SK-N-SH treated with all-trans-retinoic acid at 6 μM for 48 hours (cell line): ENCODE data around the gene LRRK1.

Experiments
- ATAC-seq: fragments of 200-7000 bp; cut with Tn5 transposase; 3 replicates; pipeline ENCODE4 v1.9.1; 2020; ENCODE audit warnings: mild to moderate bottlenecking, moderate library complexity
- BACH2 ChIP-seq: fragments of 250-450 bp; sonication (Bioruptor Pico); IDR thresholded peaks from 2 replicates; pipeline ENCODE4 v1.9.0; 2021; ENCODE audit warnings: mild to moderate bottlenecking, borderline replicate concordance
- CSDC2 ChIP-seq: fragments of 250-450 bp; sonication (Bioruptor Pico); IDR thresholded peaks from 2 replicates; pipeline ENCODE4 v1.5.0; 2020; ENCODE audit warnings: mild to moderate bottlenecking, moderate library complexity
- ESRRG ChIP-seq: fragments of 250-450 bp; sonication (Bioruptor Pico); IDR thresholded peaks from 2 replicates; pipeline ENCODE4 v1.6.1; 2021; ENCODE audit warnings: mild to moderate bottlenecking
- GLIS3 ChIP-seq: fragments of 250-450 bp; sonication (Bioruptor Pico); IDR thresholded peaks from 2 replicates; pipeline ENCODE4 v1.5.0; 2020; ENCODE audit warnings: mild to moderate bottlenecking, moderate library complexity
- ISL1 ChIP-seq: fragments of 250-450 bp; sonication (Bioruptor Pico); IDR thresholded peaks from 2 replicates; pipeline ENCODE4 v2.1.2; 2022; ENCODE audit warnings: mild to moderate bottlenecking, moderate library complexity
- OSR1 ChIP-seq: fragments of 250-450 bp; sonication (Bioruptor Pico); IDR thresholded peaks from 2 replicates; pipeline ENCODE4 v1.8.0; 2022; ENCODE audit warnings: moderate library complexity, mild to moderate bottlenecking, inconsistent platforms
- PPARA ChIP-seq: fragments of 250-450 bp; sonication (Bioruptor Pico); IDR thresholded peaks from 2 replicates; pipeline ENCODE4 v1.5.0; 2020; ENCODE audit warnings: mild to moderate bottlenecking, borderline replicate concordance
- RARB ChIP-seq: fragments of 250-450 bp; sonication (Bioruptor Pico); IDR thresholded peaks from 2 replicates; pipeline ENCODE4 v1.8.0; 2021; ENCODE audit warnings: mild to moderate bottlenecking, moderate library complexity
- SNAI2 ChIP-seq: fragments of 250-450 bp; sonication (Bioruptor Pico); IDR thresholded peaks from 2 replicates; pipeline ENCODE4 v1.5.0; 2020; ENCODE audit warnings: mild to moderate bottlenecking, moderate library complexity
- TCF4 ChIP-seq: fragments of 250-450 bp; sonication (Bioruptor Pico); IDR thresholded peaks from 2 replicates; pipeline ENCODE4 v1.8.0; 2021; ENCODE audit warnings: mild to moderate bottlenecking, moderate library complexity, borderline replicate concordance
- TOX ChIP-seq: fragments of 250-450 bp; sonication (Bioruptor Pico); IDR thresholded peaks from 2 replicates; pipeline ENCODE4 v1.8.0; 2021; ENCODE audit warnings: mild to moderate bottlenecking, moderate library complexity, borderline replicate concordance
- ZC3H10 ChIP-seq: fragments of 250-450 bp; sonication (Bioruptor Pico); IDR thresholded peaks from 2 replicates; pipeline ENCODE4 v1.5.1; 2021; ENCODE audit warnings: mild to moderate bottlenecking, moderate library complexity
- ZFP3 ChIP-seq: fragments of 250-450 bp; sonication (Bioruptor Pico); IDR thresholded peaks from 2 replicates; pipeline ENCODE4 v1.5.0; 2020; ENCODE audit warnings: mild to moderate bottlenecking, moderate library complexity
- ZFP30 ChIP-seq: fragments of 450-650 bp; formaldehyde crosslinking; IDR thresholded peaks from 2 replicates; pipeline ENCODE4 v1.5.0; 2022; ENCODE audit warnings: mild to moderate bottlenecking, moderate library complexity
- ZNF565 ChIP-seq: fragments of 450-650 bp; formaldehyde crosslinking; conservative IDR thresholded peaks from 2 replicates; pipeline ENCODE4 v1.5.0; 2020; ENCODE audit warnings: low read depth, mild to moderate bottlenecking, moderate library complexity
- ZNF70 ChIP-seq: fragments of 450-650 bp; formaldehyde crosslinking; IDR thresholded peaks from 2 replicates; pipeline ENCODE4 v1.5.0; 2020; ENCODE audit warnings: mild to moderate bottlenecking, moderate library complexity
- ZNF8 ChIP-seq: fragments of 450-650 bp; formaldehyde crosslinking; IDR thresholded peaks from 2 replicates; pipeline ENCODE4 v1.5.0; 2020; ENCODE audit warnings: mild to moderate bottlenecking, moderate library complexity
- TF ChIP-seq, protein P1 (sequence below): fragments of 250-450 bp; sonication (Bioruptor Pico); IDR thresholded peaks from 2 replicates; pipeline ENCODE4 v1.5.0; 2020; ENCODE audit warnings: mild to moderate bottlenecking, moderate library complexity
- TF ChIP-seq, protein P2 (sequence below): fragments of 250-450 bp; sonication (Bioruptor Pico); IDR thresholded peaks from 2 replicates; pipeline ENCODE4 v1.5.1; 2020; ENCODE audit warnings: low read depth, mild to moderate bottlenecking, moderate library complexity
- TF ChIP-seq, protein P3 (sequence below): fragments of 250-450 bp; sonication (Bioruptor Pico); IDR thresholded peaks from 2 replicates; pipeline ENCODE4 v1.8.0; 2021; ENCODE audit warnings: low read depth, mild to moderate bottlenecking, moderate library complexity, borderline replicate concordance
- TF ChIP-seq, protein P4 (sequence below): fragments of 250-450 bp; sonication (Bioruptor Pico); IDR thresholded peaks from 2 replicates; pipeline ENCODE4 v1.8.0; 2020; ENCODE audit warnings: mild to moderate bottlenecking, moderate library complexity, borderline replicate concordance

LRRK1 gene

DNA sequence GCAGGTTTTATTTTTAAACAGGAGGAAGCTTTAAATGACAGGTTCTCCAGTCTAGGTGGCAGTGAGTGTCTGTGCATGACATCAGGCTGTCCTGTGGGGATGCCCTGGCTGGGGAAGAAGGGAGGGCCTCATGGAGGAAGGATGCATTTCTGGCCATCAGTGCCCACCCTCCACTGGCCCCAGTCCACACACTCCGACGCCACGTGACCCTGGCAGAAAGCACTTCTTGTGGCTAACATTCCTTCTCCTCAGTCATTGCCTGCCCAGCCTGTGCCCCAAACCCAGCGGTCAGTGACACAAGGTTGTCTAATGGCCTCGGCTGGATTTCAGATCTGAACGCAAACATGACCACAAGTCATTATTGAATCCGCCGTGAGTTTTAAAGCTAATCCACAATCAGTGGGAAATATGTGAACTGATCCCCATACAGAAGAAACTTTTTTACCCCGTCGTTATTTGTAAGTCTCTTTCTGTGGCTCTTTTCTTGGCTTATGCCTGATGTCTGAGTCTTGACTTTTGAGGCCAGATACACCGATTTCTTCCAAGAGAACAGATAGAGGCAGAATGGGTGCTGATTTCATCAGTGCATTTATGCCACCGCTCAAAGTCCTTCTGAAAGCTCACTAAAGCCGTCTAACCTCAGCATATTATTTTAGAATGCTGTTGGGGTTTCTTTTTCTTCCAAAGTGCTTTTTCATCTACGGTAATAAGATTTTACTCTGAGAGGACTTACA lies 17.3 kb upstream of the LRRK1 start:
- ATAC-seq, result no peak
- no peak for TF ChIP-seq TCF4 (CRISPR knock-in tag)
- TF ChIP-seq, protein P1, sequence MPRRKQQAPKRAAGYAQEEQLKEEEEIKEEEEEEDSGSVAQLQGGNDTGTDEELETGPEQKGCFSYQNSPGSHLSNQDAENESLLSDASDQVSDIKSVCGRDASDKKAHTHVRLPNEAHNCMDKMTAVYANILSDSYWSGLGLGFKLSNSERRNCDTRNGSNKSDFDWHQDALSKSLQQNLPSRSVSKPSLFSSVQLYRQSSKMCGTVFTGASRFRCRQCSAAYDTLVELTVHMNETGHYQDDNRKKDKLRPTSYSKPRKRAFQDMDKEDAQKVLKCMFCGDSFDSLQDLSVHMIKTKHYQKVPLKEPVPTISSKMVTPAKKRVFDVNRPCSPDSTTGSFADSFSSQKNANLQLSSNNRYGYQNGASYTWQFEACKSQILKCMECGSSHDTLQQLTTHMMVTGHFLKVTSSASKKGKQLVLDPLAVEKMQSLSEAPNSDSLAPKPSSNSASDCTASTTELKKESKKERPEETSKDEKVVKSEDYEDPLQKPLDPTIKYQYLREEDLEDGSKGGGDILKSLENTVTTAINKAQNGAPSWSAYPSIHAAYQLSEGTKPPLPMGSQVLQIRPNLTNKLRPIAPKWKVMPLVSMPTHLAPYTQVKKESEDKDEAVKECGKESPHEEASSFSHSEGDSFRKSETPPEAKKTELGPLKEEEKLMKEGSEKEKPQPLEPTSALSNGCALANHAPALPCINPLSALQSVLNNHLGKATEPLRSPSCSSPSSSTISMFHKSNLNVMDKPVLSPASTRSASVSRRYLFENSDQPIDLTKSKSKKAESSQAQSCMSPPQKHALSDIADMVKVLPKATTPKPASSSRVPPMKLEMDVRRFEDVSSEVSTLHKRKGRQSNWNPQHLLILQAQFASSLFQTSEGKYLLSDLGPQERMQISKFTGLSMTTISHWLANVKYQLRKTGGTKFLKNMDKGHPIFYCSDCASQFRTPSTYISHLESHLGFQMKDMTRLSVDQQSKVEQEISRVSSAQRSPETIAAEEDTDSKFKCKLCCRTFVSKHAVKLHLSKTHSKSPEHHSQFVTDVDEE (CRISPR knock-in tag), result no peak
- TF ChIP-seq ZNF8 (CRISPR knock-in tag), result no peak
- no peak for TF ChIP-seq ISL1 (CRISPR knock-in tag)
- TF ChIP-seq CSDC2, result no peak
- no peak for TF ChIP-seq PPARA (CRISPR knock-in tag)
- TF ChIP-seq, protein P2, sequence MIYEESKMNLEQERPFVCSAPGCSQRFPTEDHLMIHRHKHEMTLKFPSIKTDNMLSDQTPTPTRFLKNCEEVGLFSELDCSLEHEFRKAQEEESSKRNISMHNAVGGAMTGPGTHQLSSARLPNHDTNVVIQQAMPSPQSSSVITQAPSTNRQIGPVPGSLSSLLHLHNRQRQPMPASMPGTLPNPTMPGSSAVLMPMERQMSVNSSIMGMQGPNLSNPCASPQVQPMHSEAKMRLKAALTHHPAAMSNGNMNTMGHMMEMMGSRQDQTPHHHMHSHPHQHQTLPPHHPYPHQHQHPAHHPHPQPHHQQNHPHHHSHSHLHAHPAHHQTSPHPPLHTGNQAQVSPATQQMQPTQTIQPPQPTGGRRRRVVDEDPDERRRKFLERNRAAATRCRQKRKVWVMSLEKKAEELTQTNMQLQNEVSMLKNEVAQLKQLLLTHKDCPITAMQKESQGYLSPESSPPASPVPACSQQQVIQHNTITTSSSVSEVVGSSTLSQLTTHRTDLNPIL, result no peak
- TF ChIP-seq GLIS3 (CRISPR knock-in tag), result no peak
- TF ChIP-seq ZFP3 (CRISPR knock-in tag), result no peak
- no peak for TF ChIP-seq ZFP30 (CRISPR knock-in tag)
- TF ChIP-seq TOX (CRISPR knock-in tag), result no peak
- TF ChIP-seq ESRRG (CRISPR knock-in tag), result no peak

DNA sequence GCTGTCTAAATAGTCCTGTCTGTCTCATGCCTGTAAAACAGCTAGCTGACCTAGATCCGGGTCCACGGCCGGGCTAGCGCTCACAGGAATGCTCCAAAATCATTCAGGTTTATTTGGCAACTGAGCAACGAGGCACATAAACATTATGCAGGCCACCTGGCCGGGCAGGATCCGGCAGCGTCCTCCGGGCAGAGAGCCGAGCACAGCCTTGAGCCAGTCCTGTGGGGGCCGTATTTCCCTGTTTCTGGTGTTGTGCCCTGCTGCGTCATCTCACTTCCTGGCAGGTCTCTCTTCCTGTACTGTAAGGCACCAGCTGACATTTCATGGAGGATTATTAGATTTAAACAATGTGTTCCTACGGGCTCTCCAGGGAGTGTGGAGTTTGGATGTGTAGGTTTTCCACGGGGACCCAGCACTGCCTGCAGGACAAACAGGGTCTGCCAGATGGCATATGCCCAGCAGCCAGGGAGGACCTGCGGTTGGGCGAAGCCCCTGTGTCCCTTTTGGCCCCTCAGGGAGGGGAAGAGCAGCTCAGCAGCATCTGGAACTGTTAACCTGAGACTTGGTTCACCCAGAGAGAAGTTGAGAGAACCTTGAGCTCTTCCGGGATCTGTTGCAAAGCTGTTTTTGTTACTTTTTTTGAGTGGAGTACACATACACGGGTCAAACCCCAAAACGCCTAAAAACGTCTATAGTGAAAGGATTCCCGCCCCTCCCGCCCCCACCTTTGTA lies 16.6 kb upstream of the LRRK1 start:
- TF ChIP-seq ESRRG (CRISPR knock-in tag), result no peak
- peak; percentile 51; the same call in 1 of the 2 replicates for TF ChIP-seq ZFP3 (CRISPR knock-in tag)
- TF ChIP-seq, protein P3, sequence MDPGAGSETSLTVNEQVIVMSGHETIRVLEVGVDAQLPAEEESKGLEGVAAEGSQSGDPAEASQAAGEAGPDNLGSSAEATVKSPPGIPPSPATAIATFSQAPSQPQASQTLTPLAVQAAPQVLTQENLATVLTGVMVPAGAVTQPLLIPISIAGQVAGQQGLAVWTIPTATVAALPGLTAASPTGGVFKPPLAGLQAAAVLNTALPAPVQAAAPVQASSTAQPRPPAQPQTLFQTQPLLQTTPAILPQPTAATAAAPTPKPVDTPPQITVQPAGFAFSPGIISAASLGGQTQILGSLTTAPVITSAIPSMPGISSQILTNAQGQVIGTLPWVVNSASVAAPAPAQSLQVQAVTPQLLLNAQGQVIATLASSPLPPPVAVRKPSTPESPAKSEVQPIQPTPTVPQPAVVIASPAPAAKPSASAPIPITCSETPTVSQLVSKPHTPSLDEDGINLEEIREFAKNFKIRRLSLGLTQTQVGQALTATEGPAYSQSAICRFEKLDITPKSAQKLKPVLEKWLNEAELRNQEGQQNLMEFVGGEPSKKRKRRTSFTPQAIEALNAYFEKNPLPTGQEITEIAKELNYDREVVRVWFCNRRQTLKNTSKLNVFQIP (CRISPR knock-in tag), result no peak
- TF ChIP-seq, protein P1 (CRISPR knock-in tag), result no peak; the same call in 1 of the 2 replicates
- TF ChIP-seq, protein P4, sequence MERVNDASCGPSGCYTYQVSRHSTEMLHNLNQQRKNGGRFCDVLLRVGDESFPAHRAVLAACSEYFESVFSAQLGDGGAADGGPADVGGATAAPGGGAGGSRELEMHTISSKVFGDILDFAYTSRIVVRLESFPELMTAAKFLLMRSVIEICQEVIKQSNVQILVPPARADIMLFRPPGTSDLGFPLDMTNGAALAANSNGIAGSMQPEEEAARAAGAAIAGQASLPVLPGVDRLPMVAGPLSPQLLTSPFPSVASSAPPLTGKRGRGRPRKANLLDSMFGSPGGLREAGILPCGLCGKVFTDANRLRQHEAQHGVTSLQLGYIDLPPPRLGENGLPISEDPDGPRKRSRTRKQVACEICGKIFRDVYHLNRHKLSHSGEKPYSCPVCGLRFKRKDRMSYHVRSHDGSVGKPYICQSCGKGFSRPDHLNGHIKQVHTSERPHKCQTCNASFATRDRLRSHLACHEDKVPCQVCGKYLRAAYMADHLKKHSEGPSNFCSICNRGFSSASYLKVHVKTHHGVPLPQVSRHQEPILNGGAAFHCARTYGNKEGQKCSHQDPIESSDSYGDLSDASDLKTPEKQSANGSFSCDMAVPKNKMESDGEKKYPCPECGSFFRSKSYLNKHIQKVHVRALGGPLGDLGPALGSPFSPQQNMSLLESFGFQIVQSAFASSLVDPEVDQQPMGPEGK (CRISPR knock-in tag), result peak; percentile 75; the same call in 1 of the 2 replicates
- TF ChIP-seq ISL1 (CRISPR knock-in tag), result peak; percentile 31; the same call in 1 of the 2 replicates
- peak; percentile 82 for TF ChIP-seq TCF4 (CRISPR knock-in tag)
- TF ChIP-seq PPARA (CRISPR knock-in tag), result no peak
- TF ChIP-seq ZNF565 (CRISPR knock-in tag), result 0 out of 2 replicates have a peak, but pooled peaks have one; percentile 33
- peak; percentile 98 for ATAC-seq

DNA sequence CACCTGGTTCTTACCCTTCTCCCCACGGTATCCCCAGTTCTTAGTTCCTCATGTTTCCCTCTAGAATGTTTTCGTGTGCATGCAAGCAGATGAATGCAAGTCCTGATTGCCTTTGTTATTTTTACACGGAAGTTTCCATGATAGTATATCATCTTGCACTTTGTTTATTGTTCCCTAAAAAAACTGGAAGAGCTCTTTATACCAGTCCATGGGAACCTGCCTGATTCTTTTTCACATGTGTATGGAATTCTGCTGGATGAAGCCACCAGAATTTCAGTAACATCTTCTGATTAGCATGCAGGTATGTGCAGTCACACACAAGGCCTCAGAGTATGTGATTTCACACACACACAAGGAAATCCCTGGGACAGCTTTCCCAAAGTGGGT lies 16.0 kb upstream of the LRRK1 start:
- ATAC-seq, result no peak
- TF ChIP-seq ISL1 (CRISPR knock-in tag), result no peak
- no peak for TF ChIP-seq BACH2 (CRISPR knock-in tag)
- TF ChIP-seq OSR1 (CRISPR knock-in tag), result no peak
- TF ChIP-seq, protein P4 (CRISPR knock-in tag), result no peak
- TF ChIP-seq SNAI2 (CRISPR knock-in tag), result no peak
- TF ChIP-seq ZNF70 (CRISPR knock-in tag), result no peak
- TF ChIP-seq ZFP3 (CRISPR knock-in tag), result no peak
- TF ChIP-seq ZFP30 (CRISPR knock-in tag), result no peak
- no peak for TF ChIP-seq TOX (CRISPR knock-in tag)
- TF ChIP-seq, protein P2, result no peak
- no peak for TF ChIP-seq PPARA (CRISPR knock-in tag)
- no peak for TF ChIP-seq GLIS3 (CRISPR knock-in tag)
- no peak for TF ChIP-seq ZNF8 (CRISPR knock-in tag)
- TF ChIP-seq ZC3H10 (CRISPR knock-in tag), result no peak
- no peak for TF ChIP-seq RARB (CRISPR knock-in tag)
